ENCODE measurements around the gene HS3ST6.

DNA sequence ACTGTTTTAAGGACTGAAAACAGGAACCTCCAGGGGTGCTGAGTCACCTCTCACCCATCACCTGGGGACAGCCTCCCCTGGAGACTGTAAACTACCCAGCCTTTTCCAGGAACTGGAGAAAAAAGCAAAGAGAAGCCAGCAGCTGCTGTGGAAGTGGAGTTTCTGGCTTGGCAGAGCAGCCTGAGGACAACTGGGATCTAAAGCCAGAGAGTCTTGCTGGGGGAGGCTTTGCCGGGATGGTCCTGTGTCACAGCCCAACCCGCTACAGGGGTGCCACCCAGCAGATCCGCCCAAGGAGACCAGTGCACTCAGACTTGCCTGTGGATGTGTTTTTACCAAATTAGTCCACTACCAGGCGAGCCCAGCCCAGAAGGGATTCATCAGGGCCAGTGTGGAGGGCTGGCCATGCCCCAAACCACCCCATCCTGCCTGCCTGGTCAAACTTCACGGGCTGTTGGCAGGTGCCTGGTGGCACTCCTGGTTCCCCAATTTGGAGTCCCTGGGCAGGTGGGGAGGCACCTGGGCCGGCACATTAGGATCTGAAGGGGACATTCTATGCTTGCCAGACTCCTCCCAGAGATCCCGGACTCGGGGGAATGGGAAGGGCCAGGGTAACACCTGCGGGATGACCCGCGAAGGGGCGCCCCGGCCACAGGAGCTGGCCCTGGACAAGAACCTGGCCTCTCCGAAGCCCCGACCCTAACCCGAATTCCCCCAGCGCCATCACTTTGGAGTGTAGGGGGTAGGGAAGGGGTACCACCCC, 24.0 kb upstream of the HS3ST6 start:
- no peak for TF ChIP-seq CTCF (IDR thresholded peaks at IDR 0.05; ENCODE audit: poor library complexity)
- TF ChIP-seq EZH2phosphoT487 (IDR thresholded peaks at IDR 0.05; ENCODE audit: low read depth, severe bottlenecking, unreplicated experiment): no peak
